Mesenchymal stem cell (in vitro differentiated cells and primary cell): Measurements from ENCODE around the gene VMP1.

Experiments used
- DNase-seq: peaks from one replicate; pipeline ENCODE4 v3.0.0-alpha.2; 2013
- H2AFZ ChIP-seq: one replicate; pipeline ENCODE4 v1.6.1; 2013; ENCODE audit warnings: low read depth, mild to moderate bottlenecking, control low read depth, inconsistent platforms, low read length, moderate library complexity
- H2AK5ac ChIP-seq: 2 replicates; pipeline ENCODE4 v1.6.1; 2013; ENCODE audit warnings: low read length, moderate library complexity, mild to moderate bottlenecking, inconsistent platforms; ENCODE audit not compliant: severe bottlenecking
- H2BK120ac ChIP-seq: one replicate; pipeline ENCODE4 v1.6.1; 2013; ENCODE audit warnings: low read depth, mild to moderate bottlenecking, inconsistent platforms, low read length, moderate library complexity
- H2BK12ac ChIP-seq, 2 experiments: one replicate each; pipeline ENCODE4 v1.6.1; 2013; ENCODE audit warnings: inconsistent platforms in 2 of 2, low read length in 2 of 2, mild to moderate bottlenecking in 2 of 2, moderate library complexity in 2 of 2, control low read depth in 1 of 2
- H2BK15ac ChIP-seq: one replicate; pipeline ENCODE4 v1.6.1; 2013; ENCODE audit warnings: mild to moderate bottlenecking, low read depth, inconsistent platforms; ENCODE audit not compliant: poor library complexity, severe bottlenecking
- H2BK5ac ChIP-seq: 2 replicates; pipeline ENCODE4 v1.6.1; 2013; ENCODE audit warnings: low read depth, mild to moderate bottlenecking, low read length, control low read depth, inconsistent platforms; ENCODE audit not compliant: poor library complexity, severe bottlenecking
- H3K14ac ChIP-seq, 2 experiments: one replicate each; pipeline ENCODE4 v1.6.1; 2013; ENCODE audit warnings: inconsistent platforms in 2 of 2, low read length in 2 of 2, control low read depth in 1 of 2, mild to moderate bottlenecking in 1 of 2, moderate library complexity in 1 of 2
- H3K18ac ChIP-seq, 2 experiments: one replicate each; pipeline ENCODE4 v1.6.1; 2013; ENCODE audit warnings: inconsistent platforms in 2 of 2, low read length in 2 of 2, control low read depth in 1 of 2, low read depth in 1 of 2, mild to moderate bottlenecking in 1 of 2
- H3K23ac ChIP-seq, 2 experiments: one replicate each; pipeline ENCODE4 v1.6.1; 2013; ENCODE audit warnings: inconsistent platforms in 2 of 2, low read length in 2 of 2, mild to moderate bottlenecking in 2 of 2, moderate library complexity in 2 of 2, control low read depth in 1 of 2
- H3K27ac ChIP-seq: 2 replicates; pipeline ENCODE4 v1.5.1; 2013; ENCODE audit warnings: mild to moderate bottlenecking, moderate library complexity, low read length, control low read depth, inconsistent platforms; ENCODE audit not compliant: poor library complexity, severe bottlenecking
- H3K27me3 ChIP-seq, 2 experiments: 2 replicates each; pipeline versions ENCODE4 v1.6.1 to v1.7.0; 2013; ENCODE audit warnings: low read length in 2 of 2, mild to moderate bottlenecking in 2 of 2, moderate library complexity in 2 of 2, control low read depth in 1 of 2, inconsistent platforms in 1 of 2; ENCODE audit not compliant: control insufficient read depth in 1 of 2, insufficient read depth in 1 of 2
- H3K36me3 ChIP-seq, 2 experiments: 2 replicates each; pipeline versions ENCODE4 v1.6.1 to v1.7.0; 2013; ENCODE audit warnings: low read length in 2 of 2, control low read depth in 1 of 2, inconsistent platforms in 1 of 2, low read depth in 1 of 2, mild to moderate bottlenecking in 1 of 2; ENCODE audit not compliant: insufficient read depth in 2 of 2, control insufficient read depth in 1 of 2
- H3K4ac ChIP-seq, 2 experiments: one replicate each; pipeline ENCODE4 v1.6.1; 2013; ENCODE audit warnings: inconsistent platforms in 2 of 2, low read length in 2 of 2, mild to moderate bottlenecking in 2 of 2, moderate library complexity in 2 of 2, control low read depth in 1 of 2, low read depth in 1 of 2
- H3K4me1 ChIP-seq: 2 replicates; pipeline ENCODE4 v1.6.1; 2013; ENCODE audit warnings: low read depth, low read length, control low read depth; ENCODE audit not compliant: control insufficient read depth, insufficient read depth
- H3K4me2 ChIP-seq: 2 replicates; pipeline ENCODE4 v1.6.1; 2013; ENCODE audit warnings: low read length, mild to moderate bottlenecking, inconsistent platforms; ENCODE audit not compliant: poor library complexity, severe bottlenecking
- H3K4me3 ChIP-seq, 2 experiments: 2 replicates each; pipeline versions ENCODE4 v1.5.1 to v1.7.0; 2013; ENCODE audit warnings: low read length in 2 of 2, mild to moderate bottlenecking in 2 of 2, control low read depth in 1 of 2, low read depth in 1 of 2; ENCODE audit not compliant: insufficient read depth in 1 of 2
- H3K79me1 ChIP-seq: replicated peaks from 2 replicates; pipeline ENCODE4 v1.6.1; 2013; ENCODE audit warnings: mild to moderate bottlenecking, control low read depth, low read length, inconsistent platforms; ENCODE audit not compliant: poor library complexity, severe bottlenecking
- H3K9ac ChIP-seq: 2 replicates; pipeline ENCODE4 v1.7.0; 2013; ENCODE audit warnings: mild to moderate bottlenecking, low read length, moderate library complexity
- H3K9me3 ChIP-seq: 2 replicates; pipeline ENCODE4 v1.7.0; 2013; ENCODE audit warnings: mild to moderate bottlenecking, low read length; ENCODE audit not compliant: control insufficient read depth
- H4K8ac ChIP-seq: one replicate; pipeline ENCODE4 v1.6.1; 2013; ENCODE audit warnings: inconsistent platforms, mild to moderate bottlenecking, low read length, moderate library complexity
- H4K91ac ChIP-seq: one replicate; pipeline ENCODE4 v1.6.1; 2013; ENCODE audit warnings: mild to moderate bottlenecking, low read length, inconsistent platforms
- WGBS: methylation state at CpG from one replicate; pipeline ENCODE4 v1.1.7; 2013; ENCODE audit warnings: mixed read lengths; 5-methylcytosine and 5-hydroxymethylcytosine counted together

VMP1 gene

GRCh38 chr17:59811209-59811608 is 103.8 kb downstream of the VMP1 start:
- no peak overlapping the region for H3K27ac ChIP-seq
- H3K4me3 ChIP-seq = no peak overlapping the region
- no peak for DNase-seq
- H2BK5ac ChIP-seq = no peak overlapping the region
- H3K4me2 ChIP-seq = no peak overlapping the region
- H2BK120ac ChIP-seq = no peak overlapping the region
- peaks cover 2 to 24% of the 10 kb centered on the region in 2 experiments for H3K36me3 ChIP-seq
- WGBS = 95% methylated on average over 1 of the region's 1 CpG
- peak overlapping the region; percentile 64 for H4K8ac ChIP-seq
- no peak overlapping the region for H3K23ac ChIP-seq
- H4K91ac ChIP-seq = no peak overlapping the region
- no peak overlapping the region for H2AFZ ChIP-seq
- peak overlapping the region; percentile 61 to 62 for H3K18ac ChIP-seq
- no peak overlapping the region for H2BK15ac ChIP-seq
- peak overlapping the region; percentile 53 for H2AK5ac ChIP-seq
- H3K4ac ChIP-seq = no peak overlapping the region
- H3K14ac ChIP-seq = no peak overlapping the region
- no peaks in the 10 kb centered on the region for H3K27me3 ChIP-seq
- H3K9me3 ChIP-seq = no peaks in the 10 kb centered on the region
- H3K4me1 ChIP-seq = peaks cover 4% of the 10 kb centered on the region
- no peak overlapping the region for H3K9ac ChIP-seq
- peak overlapping the region in 1 of 2 experiments; percentile 23 for H2BK12ac ChIP-seq
- H3K79me1 ChIP-seq = peaks cover 3% of the 10 kb centered on the region

DNA sequence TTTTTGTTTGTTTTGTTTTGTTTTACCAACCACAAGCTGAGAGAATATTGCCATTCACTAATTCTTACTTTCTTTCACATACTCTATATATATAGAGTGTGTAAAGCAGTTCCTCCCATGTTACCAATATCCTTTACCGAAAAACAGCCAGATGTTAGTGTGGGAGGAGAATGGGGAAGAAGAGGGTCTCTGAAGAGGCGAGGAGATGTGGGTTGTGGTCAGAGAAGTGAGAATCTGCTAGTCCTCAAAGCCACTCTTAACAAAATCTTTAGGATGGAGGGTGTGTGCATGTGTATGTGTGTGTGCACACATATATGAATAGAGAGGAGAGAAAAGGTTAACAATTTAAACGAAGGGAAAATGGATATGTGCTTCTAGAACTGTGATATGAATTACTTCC is 104.7 kb downstream of the VMP1 start:
- H3K36me3 ChIP-seq = peaks cover 2 to 24% of the 10 kb centered on the region in 2 experiments
- DNase-seq = no peak
- no peak overlapping the region for H2BK120ac ChIP-seq
- H4K91ac ChIP-seq = no peak overlapping the region
- H3K9me3 ChIP-seq = no peaks in the 10 kb centered on the region
- no peak overlapping the region for H2AFZ ChIP-seq
- no peaks in the 10 kb centered on the region for H3K27me3 ChIP-seq
- peaks cover 3% of the 10 kb centered on the region for H3K79me1 ChIP-seq
- peaks cover 4% of the 10 kb centered on the region for H3K4me1 ChIP-seq
- no peak overlapping the region for H2BK5ac ChIP-seq
- no peak overlapping the region for H3K14ac ChIP-seq
- H3K4me3 ChIP-seq = no peak overlapping the region
- peak overlapping the region in 1 of 2 experiments; percentile 40 for H3K18ac ChIP-seq
- no peak overlapping the region for H2BK15ac ChIP-seq
- H2AK5ac ChIP-seq = no peak overlapping the region
- H3K27ac ChIP-seq = no peak overlapping the region
- H2BK12ac ChIP-seq = no peak overlapping the region
- WGBS = 90% methylated on average over 1 of the region's 3 CpGs
- no peak overlapping the region for H3K4ac ChIP-seq
- H3K4me2 ChIP-seq = no peak overlapping the region
- no peak overlapping the region for H4K8ac ChIP-seq
- no peak overlapping the region for H3K9ac ChIP-seq
- no peak overlapping the region for H3K23ac ChIP-seq

- H3K23ac ChIP-seq = no peak overlapping the region
- no peak overlapping the region for H4K8ac ChIP-seq
- no peak overlapping the region for H3K4ac ChIP-seq
- peaks cover 2 to 24% of the 10 kb centered on the region in 2 experiments for H3K36me3 ChIP-seq
- H3K4me1 ChIP-seq = peaks cover 4% of the 10 kb centered on the region
- no peak overlapping the region for H3K27ac ChIP-seq
- H2BK15ac ChIP-seq = no peak overlapping the region
- no peak overlapping the region for H2BK5ac ChIP-seq
- H3K27me3 ChIP-seq = no peaks in the 10 kb centered on the region
- no peak overlapping the region for H3K14ac ChIP-seq
- no CpG with 5 or more reads among the region's 1 CpG for WGBS
- H3K4me2 ChIP-seq = no peak overlapping the region
- H3K79me1 ChIP-seq = peaks cover 1% of the 10 kb centered on the region
- H3K9ac ChIP-seq = no peak overlapping the region
- no peak overlapping the region for H3K4me3 ChIP-seq
- no peak for DNase-seq
- peak overlapping the region in 1 of 2 experiments; percentile 57 for H3K18ac ChIP-seq
- no peak overlapping the region for H4K91ac ChIP-seq
- H3K9me3 ChIP-seq = no peaks in the 10 kb centered on the region
- no peak overlapping the region for H2BK12ac ChIP-seq
- no peak overlapping the region for H2BK120ac ChIP-seq
- no peak overlapping the region for H2AK5ac ChIP-seq
- H2AFZ ChIP-seq = no peak overlapping the region
Measured at GRCh38 chr17:59814276-59814675, 106.8 kb downstream of the VMP1 start.

DNA sequence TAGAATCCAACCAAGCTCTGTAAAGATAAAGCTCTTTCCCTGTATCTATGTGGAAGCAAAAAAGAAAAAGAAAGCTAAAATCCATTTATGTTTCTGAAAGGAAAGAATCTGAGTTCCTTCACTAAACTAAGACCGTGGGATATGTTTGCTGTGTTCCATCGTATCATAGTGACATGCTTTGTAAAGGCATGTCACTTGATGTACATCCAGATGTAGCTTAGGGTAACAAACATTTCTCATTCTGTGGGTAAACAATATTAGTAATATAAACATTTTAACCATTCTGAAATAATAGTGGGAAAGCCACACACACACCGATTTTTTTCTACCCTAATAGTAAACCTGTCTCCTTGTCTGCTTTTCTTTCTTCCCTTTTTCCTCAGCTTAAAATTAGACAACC is 107.2 kb downstream of the VMP1 start:
- H3K9me3 ChIP-seq = no peaks in the 10 kb centered on the region
- H3K4ac ChIP-seq = no peak overlapping the region
- no peak overlapping the region for H4K8ac ChIP-seq
- H3K27ac ChIP-seq = no peak overlapping the region
- H3K4me3 ChIP-seq = no peak overlapping the region
- H3K18ac ChIP-seq = no peak overlapping the region
- H3K27me3 ChIP-seq = no peaks in the 10 kb centered on the region
- H3K4me2 ChIP-seq = no peak overlapping the region
- no peak overlapping the region for H2BK15ac ChIP-seq
- peak; percentile 73 for DNase-seq
- no peak overlapping the region for H2AK5ac ChIP-seq
- peaks cover 4% of the 10 kb centered on the region for H3K4me1 ChIP-seq
- peaks cover 2 to 24% of the 10 kb centered on the region in 2 experiments for H3K36me3 ChIP-seq
- H2AFZ ChIP-seq = no peak overlapping the region
- H3K79me1 ChIP-seq = peaks cover 1% of the 10 kb centered on the region
- no peak overlapping the region for H3K14ac ChIP-seq
- no peak overlapping the region for H2BK120ac ChIP-seq
- H2BK12ac ChIP-seq = no peak overlapping the region
- H4K91ac ChIP-seq = no peak overlapping the region
- 55% methylated on average over 3 of the region's 3 CpGs for WGBS
- H2BK5ac ChIP-seq = no peak overlapping the region
- no peak overlapping the region for H3K9ac ChIP-seq
- no peak overlapping the region for H3K23ac ChIP-seq
